ENCODE results near the gene SSB. TPM values are rescaled to one million over a fixed set of nuclear protein-coding genes. Genes with fewer than 3 reads are reported as not detected.

Gene SSB
- total and polyA plus RNA-seq, 9 of the 15 experiments (the other 6 are each of a cell fraction or from before 2014, with no cell fraction given) = 317 to 849 (median 515) TPM

- peak overlapping the region; percentile 90 for H2AFZ ChIP-seq (ENCODE audit: low read depth, low read length)
- FAIRE-seq (no peak), DNase-seq (ENCODE audit: extremely low read depth in 1 of 4, low spot score in 3 of 4) (no peak), ATAC-seq (peak; percentile 7; the same call in 2 of the 3 replicates)
- TSS peak; percentile 57 for BruUV-seq (replicated peaks)
- peak overlapping the region; percentile 89 for H3K4me2 ChIP-seq (ENCODE audit: insufficient read depth, low read length)
- H3K4me3 ChIP-seq = peak overlapping the region; percentile 65
- peaks cover 12 to 30% of the 10 kb centered on the region in 2 experiments; a peak in 4 of 5 replicates for H3K4me1 ChIP-seq (replicated peaks in 1 of 2; ENCODE audit: control insufficient read depth in 2 of 2, insufficient read depth in 2 of 2, low read length in 2 of 2)
- TF ChIP-seq SMAD3 (CRISPR knock-in tag; conservative IDR thresholded peaks at IDR 0.05) (no peak), MAFG (tag; conservative IDR thresholded peaks at IDR 0.05) (0 out of 2 replicates have a peak, but pooled peaks have one; percentile 20), ZNF324 (CRISPR knock-in tag; IDR thresholded peaks at IDR 0.05) (peak; percentile 21; the same call in 1 of the 2 replicates), ZNF174 (CRISPR knock-in tag; IDR thresholded peaks at IDR 0.05) (0 out of 2 replicates have a peak, but pooled peaks have one; percentile 23), JUN (IDR thresholded peaks at IDR 0.05; ENCODE audit: borderline replicate concordance, low read depth, low read length) (no peak), JUN (CRISPR knock-in tag; IDR thresholded peaks at IDR 0.05; ENCODE audit: borderline replicate concordance) (no peak), ZBTB40 (IDR thresholded peaks at IDR 0.05) (0 out of 2 replicates have a peak, but pooled peaks have one; percentile 11), ZBTB40 (CRISPR knock-in tag; IDR thresholded peaks at IDR 0.05) (no peak), ZNF586 (CRISPR knock-in tag; conservative IDR thresholded peaks at IDR 0.05) (0 out of 2 replicates have a peak, but pooled peaks have one; percentile 46)
- TF ChIP-seq, protein P1, sequence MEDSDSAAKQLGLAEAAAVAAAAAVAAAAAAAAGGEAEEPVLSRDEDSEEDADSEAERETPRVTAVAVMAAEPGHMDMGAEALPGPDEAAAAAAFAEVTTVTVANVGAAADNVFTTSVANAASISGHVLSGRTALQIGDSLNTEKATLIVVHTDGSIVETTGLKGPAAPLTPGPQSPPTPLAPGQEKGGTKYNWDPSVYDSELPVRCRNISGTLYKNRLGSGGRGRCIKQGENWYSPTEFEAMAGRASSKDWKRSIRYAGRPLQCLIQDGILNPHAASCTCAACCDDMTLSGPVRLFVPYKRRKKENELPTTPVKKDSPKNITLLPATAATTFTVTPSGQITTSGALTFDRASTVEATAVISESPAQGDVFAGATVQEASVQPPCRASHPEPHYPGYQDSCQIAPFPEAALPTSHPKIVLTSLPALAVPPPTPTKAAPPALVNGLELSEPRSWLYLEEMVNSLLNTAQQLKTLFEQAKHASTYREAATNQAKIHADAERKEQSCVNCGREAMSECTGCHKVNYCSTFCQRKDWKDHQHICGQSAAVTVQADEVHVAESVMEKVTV (CRISPR knock-in tag; IDR thresholded peaks at IDR 0.05) = peak; percentile 26; the same call in 1 of the 2 replicates
- peaks cover 13% of the 10 kb centered on the region for H4K20me1 ChIP-seq (replicated peaks; ENCODE audit: control insufficient read depth, insufficient read depth, low read length)
- POLR2A ChIA-PET = interaction anchor here (0.8 to 1.8 kb wide), 7 partner anchors 8 to 118 kb away, joined by 4 to 11 read pairs (median 4); no protein-coding TSS in a partner anchor
- H3K9ac ChIP-seq (ENCODE audit: insufficient read depth in 1 of 2, low read depth in 2 of 2, low read length in 2 of 2) = peak overlapping the region; percentile 88 to 94
- peaks cover 60% of the 10 kb centered on the region for H3K79me2 ChIP-seq (ENCODE audit: control insufficient read depth, insufficient read depth, low read length)
- H3K36me3 ChIP-seq (ENCODE audit: control insufficient read depth, insufficient read depth, low read length) = peaks cover 38% of the 10 kb centered on the region
- WGBS (ENCODE audit: insufficient coverage, low coverage, missing lambda C conversion rate) = 2% methylated on average over 4 of the region's 4 CpGs
- H3K9me1 ChIP-seq (ENCODE audit: control insufficient read depth, insufficient read depth, low read length) = no peaks in the 10 kb centered on the region
- in situ Hi-C loops (cut with MboI) (loop anchor here (5.0 kb wide), 1 partner anchor 103 kb away; no protein-coding TSS in a partner anchor), intact Hi-C loops (cut with micrococcal nuclease) (loop anchor here (2.0 to 10.0 kb wide), 3 partner anchors 45 to 541 kb away; no protein-coding TSS in a partner anchor)
- H3K27ac ChIP-seq (ENCODE audit: extremely low read depth, low read depth, low read length) = peak overlapping the region; percentile 79
- CTCF ChIA-PET (ENCODE audit: low intra/inter-chr PET ratio) = interaction anchor here (0.9 to 4.8 kb wide), 7 partner anchors 54 to 991 kb away, joined by 4 to 74 read pairs (median 6); no protein-coding TSS in a partner anchor
- no peaks in the 10 kb centered on the region for H3K27me3 ChIP-seq (ENCODE audit: control insufficient read depth in 2 of 2, insufficient read depth in 2 of 2, low read length in 2 of 2)
- no peaks in the 10 kb centered on the region for H3K9me3 ChIP-seq (replicated peaks; ENCODE audit: control insufficient read depth, insufficient read depth, low read depth, low read length)
Observed at GRCh38 chr2:169823996-169824372, 25.3 kb downstream of the SSB start.
